ENCODE data around the gene GINS3. TPM values are rescaled to one million over a fixed set of nuclear protein-coding genes. Genes with fewer than 3 reads are reported as not detected.

The GINS3 gene
- total RNA-seq, 1 experiment from 2014 or later: 15.2 TPM

GRCh38 chr16:58426966-58427365, 34.7 kb downstream of the GINS3 start:
- Mint-ChIP-seq H3K4me1 (ENCODE audit: low read depth, unreplicated experiment) (no peaks in the 10 kb centered on the region), H3K27me3 (ENCODE audit: insufficient read depth, unreplicated experiment) (peaks cover 18% of the 10 kb centered on the region), H3K36me3 (ENCODE audit: insufficient read depth, unreplicated experiment) (no peaks in the 10 kb centered on the region), H3K4me3 (ENCODE audit: unreplicated experiment) (no peak overlapping the region), H3K9me3 (ENCODE audit: unreplicated experiment) (no peaks in the 10 kb centered on the region), H3K27ac (ENCODE audit: unreplicated experiment) (no peak overlapping the region)
- H3K36me3 ChIP-seq (ENCODE audit: control insufficient read depth, insufficient read depth, low read length): no peaks in the 10 kb centered on the region
- H3K4me3 ChIP-seq (ENCODE audit: low read depth, low read length): no peak overlapping the region
- peaks cover 1% of the 10 kb centered on the region; the same call in 1 of the 2 replicates for H3K27me3 ChIP-seq (replicated peaks; ENCODE audit: control insufficient read depth, insufficient read depth, low read length)
- no peak for DNase-seq
- no TSS peak for BruUV-seq (replicated peaks)
- H3K4me1 ChIP-seq: no peaks in the 10 kb centered on the region
- no peaks in the 10 kb centered on the region for H3K9me3 ChIP-seq
- intact Hi-C loops (cut with micrococcal nuclease; ENCODE audit: unreplicated experiment): no loop called here
- TF ChIP-seq, protein P1, sequence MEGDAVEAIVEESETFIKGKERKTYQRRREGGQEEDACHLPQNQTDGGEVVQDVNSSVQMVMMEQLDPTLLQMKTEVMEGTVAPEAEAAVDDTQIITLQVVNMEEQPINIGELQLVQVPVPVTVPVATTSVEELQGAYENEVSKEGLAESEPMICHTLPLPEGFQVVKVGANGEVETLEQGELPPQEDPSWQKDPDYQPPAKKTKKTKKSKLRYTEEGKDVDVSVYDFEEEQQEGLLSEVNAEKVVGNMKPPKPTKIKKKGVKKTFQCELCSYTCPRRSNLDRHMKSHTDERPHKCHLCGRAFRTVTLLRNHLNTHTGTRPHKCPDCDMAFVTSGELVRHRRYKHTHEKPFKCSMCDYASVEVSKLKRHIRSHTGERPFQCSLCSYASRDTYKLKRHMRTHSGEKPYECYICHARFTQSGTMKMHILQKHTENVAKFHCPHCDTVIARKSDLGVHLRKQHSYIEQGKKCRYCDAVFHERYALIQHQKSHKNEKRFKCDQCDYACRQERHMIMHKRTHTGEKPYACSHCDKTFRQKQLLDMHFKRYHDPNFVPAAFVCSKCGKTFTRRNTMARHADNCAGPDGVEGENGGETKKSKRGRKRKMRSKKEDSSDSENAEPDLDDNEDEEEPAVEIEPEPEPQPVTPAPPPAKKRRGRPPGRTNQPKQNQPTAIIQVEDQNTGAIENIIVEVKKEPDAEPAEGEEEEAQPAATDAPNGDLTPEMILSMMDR (IDR thresholded peaks at IDR 0.05; ENCODE audit: insufficient read depth in 1 of 2, low read depth in 1 of 2, low read length in 1 of 2, severe bottlenecking in 1 of 2, unreplicated experiment in 1 of 2): no peak
- CTCF ChIA-PET: interaction anchor here (0.6 kb wide), 1 partner anchor 47 kb away, joined by 3 read pairs; no protein-coding TSS in a partner anchor
- POLR2A ChIA-PET: interaction anchor here (0.6 kb wide), 1 partner anchor 11 kb away, joined by 5 read pairs; no protein-coding TSS in a partner anchor

- ChIA-PET POLR2A (no interaction called here), CTCF (no interaction called here)
- DNase-seq: no peak
- no peaks in the 10 kb centered on the region for H3K4me1 Mint-ChIP-seq (ENCODE audit: low read depth, unreplicated experiment)
- H3K9me3 Mint-ChIP-seq (ENCODE audit: unreplicated experiment): no peaks in the 10 kb centered on the region
- Histone ChIP-seq H3K9me3 (peaks cover 6% of the 10 kb centered on the region; the same call in 1 of the 2 replicates), H3K36me3 (ENCODE audit: control insufficient read depth, insufficient read depth, low read length) (no peaks in the 10 kb centered on the region), H3K4me1 (no peaks in the 10 kb centered on the region), H3K4me3 (ENCODE audit: low read depth, low read length) (no peak overlapping the region), H3K27me3 (replicated peaks; ENCODE audit: control insufficient read depth, insufficient read depth, low read length) (peaks cover 1% of the 10 kb centered on the region; the same call in 1 of the 2 replicates)
- no peaks in the 10 kb centered on the region for H3K36me3 Mint-ChIP-seq (ENCODE audit: insufficient read depth, unreplicated experiment)
- H3K27ac Mint-ChIP-seq (ENCODE audit: unreplicated experiment): no peak overlapping the region
- peaks cover 15% of the 10 kb centered on the region for H3K27me3 Mint-ChIP-seq (ENCODE audit: insufficient read depth, unreplicated experiment)
- TF ChIP-seq, protein P1 (IDR thresholded peaks at IDR 0.05; ENCODE audit: insufficient read depth in 1 of 2, low read depth in 1 of 2, low read length in 1 of 2, severe bottlenecking in 1 of 2, unreplicated experiment in 1 of 2): no peak
- H3K4me3 Mint-ChIP-seq (ENCODE audit: unreplicated experiment): no peak overlapping the region
- intact Hi-C loops (cut with micrococcal nuclease; ENCODE audit: unreplicated experiment): no loop called here
- BruUV-seq (replicated peaks): no TSS peak
Observed at GRCh38 chr16:58428621-58429542, 36.6 kb downstream of the GINS3 start.

DNA sequence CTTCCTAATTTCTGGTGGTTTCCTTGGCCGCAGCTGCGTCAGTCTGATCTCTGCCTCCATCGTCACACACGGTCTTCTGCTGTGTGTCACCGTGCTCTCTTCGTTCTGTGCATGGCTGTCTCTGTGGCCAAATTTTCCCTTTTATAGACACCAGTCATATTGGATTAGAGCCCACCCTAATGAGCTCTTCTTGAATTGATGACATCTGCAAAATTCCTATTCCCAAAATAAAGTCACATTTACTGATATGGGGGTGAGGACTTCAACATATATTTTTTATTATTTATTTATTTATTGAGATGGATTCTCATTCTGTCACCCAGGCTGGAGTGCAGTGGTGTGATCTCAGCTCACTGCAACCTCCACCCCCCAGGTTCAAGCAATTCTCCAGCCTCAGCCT, 38.4 kb downstream of the GINS3 start:
- H3K9me3 Mint-ChIP-seq (ENCODE audit: unreplicated experiment): no peaks in the 10 kb centered on the region
- no peak overlapping the region for H3K27ac Mint-ChIP-seq (ENCODE audit: unreplicated experiment)
- Histone ChIP-seq H3K27me3 (replicated peaks; ENCODE audit: control insufficient read depth, insufficient read depth, low read length) (peaks cover 1% of the 10 kb centered on the region; the same call in 1 of the 2 replicates), H3K4me1 (no peaks in the 10 kb centered on the region), H3K36me3 (ENCODE audit: control insufficient read depth, insufficient read depth, low read length) (no peaks in the 10 kb centered on the region), H3K9me3 (peaks cover 6% of the 10 kb centered on the region; the same call in 1 of the 2 replicates), H3K4me3 (ENCODE audit: low read depth, low read length) (no peak overlapping the region)
- H3K36me3 Mint-ChIP-seq (ENCODE audit: insufficient read depth, unreplicated experiment): no peaks in the 10 kb centered on the region
- H3K4me3 Mint-ChIP-seq (ENCODE audit: unreplicated experiment): no peak overlapping the region
- TF ChIP-seq, protein P1 (IDR thresholded peaks at IDR 0.05; ENCODE audit: insufficient read depth in 1 of 2, low read depth in 1 of 2, low read length in 1 of 2, severe bottlenecking in 1 of 2, unreplicated experiment in 1 of 2): no peak
- DNase-seq: no peak
- ChIA-PET POLR2A (no interaction called here), CTCF (no interaction called here)
- BruUV-seq (replicated peaks): no TSS peak
- H3K27me3 Mint-ChIP-seq (ENCODE audit: insufficient read depth, unreplicated experiment): peaks cover 10% of the 10 kb centered on the region
- no peaks in the 10 kb centered on the region for H3K4me1 Mint-ChIP-seq (ENCODE audit: low read depth, unreplicated experiment)
- intact Hi-C loops (cut with micrococcal nuclease; ENCODE audit: unreplicated experiment): no loop called here
